ENCODE results near the gene CNTN5. TPM values are rescaled to one million over a fixed set of nuclear protein-coding genes. Genes with fewer than 3 reads are reported as not detected.

The CNTN5 gene
- total RNA-seq, 4 donors from 2014 or later = 0.12 TPM; not detected in 3

DNA sequence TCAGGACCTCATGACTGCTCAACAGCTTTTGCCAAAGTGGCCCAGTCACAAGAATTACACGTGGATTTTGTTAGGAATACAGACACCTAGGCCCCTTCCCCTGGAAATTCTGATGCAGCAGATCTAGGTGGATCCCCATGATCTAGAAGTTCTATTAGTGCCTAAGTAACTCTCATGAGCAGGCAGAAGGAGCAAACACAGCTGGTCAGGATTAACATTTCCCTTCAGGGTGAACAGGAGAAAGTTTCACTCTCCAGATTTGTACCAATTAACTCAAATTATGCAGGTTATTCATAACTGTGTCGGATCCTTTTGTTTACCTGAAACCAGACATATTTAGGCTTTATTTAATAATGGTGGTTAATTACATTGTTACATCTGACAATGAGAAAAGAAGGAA is 1072.9 kb downstream of the CNTN5 start:
- no peaks in the 10 kb centered on the region for H3K4me1 ChIP-seq
- intact Hi-C loops (cut with DNase I) = no loop called here
- TF ChIP-seq POLR2A (IDR thresholded peaks at IDR 0.05) = no peak
- TF ChIP-seq, protein P1, sequence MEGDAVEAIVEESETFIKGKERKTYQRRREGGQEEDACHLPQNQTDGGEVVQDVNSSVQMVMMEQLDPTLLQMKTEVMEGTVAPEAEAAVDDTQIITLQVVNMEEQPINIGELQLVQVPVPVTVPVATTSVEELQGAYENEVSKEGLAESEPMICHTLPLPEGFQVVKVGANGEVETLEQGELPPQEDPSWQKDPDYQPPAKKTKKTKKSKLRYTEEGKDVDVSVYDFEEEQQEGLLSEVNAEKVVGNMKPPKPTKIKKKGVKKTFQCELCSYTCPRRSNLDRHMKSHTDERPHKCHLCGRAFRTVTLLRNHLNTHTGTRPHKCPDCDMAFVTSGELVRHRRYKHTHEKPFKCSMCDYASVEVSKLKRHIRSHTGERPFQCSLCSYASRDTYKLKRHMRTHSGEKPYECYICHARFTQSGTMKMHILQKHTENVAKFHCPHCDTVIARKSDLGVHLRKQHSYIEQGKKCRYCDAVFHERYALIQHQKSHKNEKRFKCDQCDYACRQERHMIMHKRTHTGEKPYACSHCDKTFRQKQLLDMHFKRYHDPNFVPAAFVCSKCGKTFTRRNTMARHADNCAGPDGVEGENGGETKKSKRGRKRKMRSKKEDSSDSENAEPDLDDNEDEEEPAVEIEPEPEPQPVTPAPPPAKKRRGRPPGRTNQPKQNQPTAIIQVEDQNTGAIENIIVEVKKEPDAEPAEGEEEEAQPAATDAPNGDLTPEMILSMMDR (IDR thresholded peaks at IDR 0.05) = no peak
- H3K27me3 ChIP-seq = no peaks in the 10 kb centered on the region
- DNase-seq = no peak
- H3K27ac ChIP-seq = no peak overlapping the region
- H3K4me3 ChIP-seq = no peak overlapping the region
- 52 to 73% methylated on average over 2 of the region's 2 CpGs for whole genome bisulfite sequencing, 2 donors
- H3K9me3 ChIP-seq = no peaks in the 10 kb centered on the region
- H3K36me3 ChIP-seq = no peaks in the 10 kb centered on the region

DNA sequence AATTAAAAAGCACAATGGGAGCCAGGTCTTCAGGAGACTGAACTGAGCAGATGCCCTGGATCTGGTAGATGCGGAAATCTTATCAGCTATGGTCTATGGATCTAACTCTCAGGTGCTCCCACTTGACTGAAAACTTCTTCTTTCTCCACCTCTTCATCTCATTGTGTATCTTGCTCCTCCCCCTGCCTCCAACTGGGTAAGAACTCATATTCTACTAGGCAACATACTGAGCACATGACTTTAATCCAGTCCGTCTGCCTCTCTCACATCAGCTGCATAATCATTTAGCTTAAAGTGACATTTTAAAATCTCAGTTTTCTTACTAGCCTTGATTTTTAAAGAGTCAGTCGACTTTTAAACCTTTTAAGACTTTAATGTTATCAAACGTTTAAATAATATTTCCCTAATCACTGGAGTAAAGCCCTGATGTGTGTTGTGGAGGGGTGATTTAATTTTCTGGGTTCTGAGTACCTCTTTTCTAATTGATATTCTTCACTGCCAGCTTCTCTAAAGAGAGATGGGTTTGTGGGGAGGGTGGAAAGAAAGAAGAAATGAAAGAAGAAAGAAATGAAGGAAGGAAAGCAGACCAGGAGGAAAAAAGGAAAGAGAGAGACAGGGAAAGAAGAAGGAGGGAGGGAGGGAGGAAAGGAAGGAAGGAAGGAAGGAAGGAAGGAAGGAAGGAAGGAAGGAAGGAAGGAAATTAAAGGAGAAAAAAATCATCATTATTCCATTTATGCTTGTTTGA is 1073.5 kb downstream of the CNTN5 start:
- no peak overlapping the region for H3K27ac ChIP-seq
- no peak for DNase-seq
- no peaks in the 10 kb centered on the region for H3K27me3 ChIP-seq
- H3K4me1 ChIP-seq = no peaks in the 10 kb centered on the region
- WGBS, 2 donors = 65 to 70% methylated on average over 4 of the region's 4 CpGs
- no peak overlapping the region for H3K4me3 ChIP-seq
- TF ChIP-seq POLR2A (IDR thresholded peaks at IDR 0.05) = no peak
- TF ChIP-seq, protein P1 (IDR thresholded peaks at IDR 0.05) = no peak
- H3K9me3 ChIP-seq = no peaks in the 10 kb centered on the region
- intact Hi-C loops (cut with DNase I) = no loop called here
- no peaks in the 10 kb centered on the region for H3K36me3 ChIP-seq

DNA sequence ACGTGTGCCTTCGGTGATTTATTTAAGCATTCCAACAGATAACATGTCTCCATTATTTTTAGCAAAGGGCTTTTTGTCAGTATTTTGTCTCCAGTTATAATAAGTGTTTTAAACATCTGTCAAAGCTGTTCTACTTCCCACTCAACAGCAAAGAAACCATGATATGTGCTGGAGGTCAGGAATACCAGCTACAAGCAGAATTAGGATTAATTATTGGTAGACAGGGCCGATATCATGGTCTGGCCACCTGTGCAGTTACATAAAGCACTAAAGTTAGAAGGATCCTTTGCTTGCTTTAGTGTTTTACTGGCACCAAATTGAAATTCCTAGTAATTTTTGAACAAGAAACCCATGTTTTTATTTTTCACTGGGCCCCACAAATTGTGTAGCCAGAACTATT is 1075.1 kb downstream of the CNTN5 start:
- 52 to 67% methylated on average over 3 of the region's 3 CpGs for WGBS, 2 donors
- no peak for TF ChIP-seq POLR2A (IDR thresholded peaks at IDR 0.05)
- TF ChIP-seq, protein P1 (IDR thresholded peaks at IDR 0.05) = no peak
- intact Hi-C loops (cut with DNase I) = no loop called here

DNA sequence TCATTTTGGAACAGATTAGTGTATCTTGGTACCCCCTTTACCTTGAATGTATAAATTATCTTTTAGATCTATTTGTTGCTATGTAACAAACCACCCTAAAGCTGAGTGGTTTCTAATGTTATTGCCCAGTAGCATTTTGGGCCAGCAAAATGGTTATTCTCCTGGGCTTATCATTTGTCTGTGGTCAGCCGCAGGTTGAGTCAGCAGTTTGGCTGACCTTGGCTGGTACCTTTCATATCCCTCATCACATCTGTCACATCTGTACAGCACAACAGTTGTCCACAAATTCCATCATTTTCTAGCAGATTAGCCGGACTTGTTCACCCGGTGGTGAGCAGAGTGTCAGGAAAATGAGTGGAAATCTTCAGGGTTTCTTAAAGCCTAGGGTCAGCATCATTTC is 1077.8 kb downstream of the CNTN5 start:
- Histone ChIP-seq H3K27ac (no peak overlapping the region), H3K4me3 (no peak overlapping the region), H3K4me1 (no peaks in the 10 kb centered on the region), H3K27me3 (no peaks in the 10 kb centered on the region), H3K36me3 (no peaks in the 10 kb centered on the region), H3K9me3 (no peaks in the 10 kb centered on the region)
- TF ChIP-seq POLR2A (IDR thresholded peaks at IDR 0.05) = no peak
- TF ChIP-seq, protein P1 (IDR thresholded peaks at IDR 0.05) = no peak
- intact Hi-C loops (cut with DNase I) = no loop called here
- WGBS, 2 donors = 77 to 80% methylated on average over 3 of the region's 3 CpGs
- DNase-seq = no peak

More for the DNA sequence above, 1075.1 kb downstream of the CNTN5 start:
- no peak overlapping the region for H3K4me3 ChIP-seq
- no peaks in the 10 kb centered on the region for H3K9me3 ChIP-seq
- no peaks in the 10 kb centered on the region for H3K36me3 ChIP-seq
- no peak for DNase-seq
- no peaks in the 10 kb centered on the region for H3K27me3 ChIP-seq
- no peak overlapping the region for H3K27ac ChIP-seq
- H3K4me1 ChIP-seq = no peaks in the 10 kb centered on the region

DNA sequence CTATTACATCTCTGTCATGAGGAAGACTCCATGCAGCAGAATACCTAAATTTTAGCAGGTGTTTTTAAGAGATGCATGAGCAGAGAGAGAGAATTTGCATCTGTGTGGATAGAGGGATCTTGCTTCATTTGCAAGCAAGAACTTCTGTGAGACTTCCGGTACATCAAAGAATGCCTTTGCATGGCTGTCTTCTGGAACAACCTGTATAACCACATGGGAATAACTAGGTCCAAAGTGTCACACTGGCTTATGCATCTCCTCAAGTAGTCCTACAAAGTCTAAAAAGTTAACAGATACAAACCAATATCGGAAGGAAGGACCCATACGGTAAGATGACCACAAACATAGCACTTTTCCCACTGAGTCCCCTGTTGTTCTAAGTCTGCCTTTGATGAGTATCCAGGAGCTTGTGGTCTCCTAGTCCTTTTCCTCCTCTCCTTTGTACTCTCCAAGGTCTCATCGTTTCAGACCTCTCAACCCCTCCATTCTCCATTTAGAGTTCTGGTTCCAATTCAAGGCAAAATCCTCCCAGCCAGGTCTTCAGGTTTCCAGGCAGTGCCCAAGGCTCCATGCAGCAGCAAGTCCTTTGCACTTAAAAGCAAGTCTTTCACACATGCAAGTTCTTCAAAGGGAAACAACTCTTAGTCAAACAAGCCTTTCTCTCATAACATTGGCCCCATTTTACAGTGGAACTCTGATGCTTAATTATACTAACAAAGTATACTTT is 1084.7 kb downstream of the CNTN5 start:
- TF ChIP-seq POLR2A (IDR thresholded peaks at IDR 0.05) = no peak
- TF ChIP-seq, protein P1 (IDR thresholded peaks at IDR 0.05) = no peak
- Histone ChIP-seq H3K27ac (no peak overlapping the region), H3K9me3 (no peaks in the 10 kb centered on the region), H3K4me3 (no peak overlapping the region), H3K4me1 (no peaks in the 10 kb centered on the region), H3K27me3 (no peaks in the 10 kb centered on the region), H3K36me3 (no peaks in the 10 kb centered on the region)
- 61 to 63% methylated on average over 4 of the region's 4 CpGs for WGBS, 2 donors
- no peak for DNase-seq
- intact Hi-C loops (cut with DNase I) = no loop called here

Measured in esophagus squamous epithelium (tissue), 5 donors.